DMS53 treated with DMSO at 0.1 percent for 48 hours (cell line): Measurements from ENCODE around the gene SIGLEC11.
"Not testable (repeated sequence)": the region's sequence is repeated elsewhere in the genome, so short reads cannot be mapped to it uniquely, and the experiment has no call there.

Experiments used
- DNase-seq: peaks from one replicate; lab custom pipeline; 2025; ENCODE audit not compliant: unreplicated experiment; lab: John Stamatoyannopoulos, UW

SIGLEC11 gene

GRCh38 chr19:49960980-49961379 lies at the start of gene SIGLEC11:
TSS of gene SIGLEC11 (minus strand) at chr19:49961172. CDS start at chr19:49961081, 91 bp downstream.
- DNase-seq: not testable (repeated sequence)

GRCh38 chr19:50008532-50008931 lies 47.6 kb upstream of the SIGLEC11 start:
- DNase-seq: no peak

GRCh38 chr19:50007947-50008346 lies 47.0 kb upstream of the SIGLEC11 start:
- no peak for DNase-seq

GRCh38 chr19:50007170-50007569 lies 46.2 kb upstream of the SIGLEC11 start:
- DNase-seq: no peak

- no peak for DNase-seq
These were observed 44.5 kb upstream of the SIGLEC11 start for GRCh38 chr19:50005428-50005827.

- DNase-seq: peak; percentile 2
These were observed 42.9 kb upstream of the SIGLEC11 start for GRCh38 chr19:50003810-50004419.

- DNase-seq: no peak
These were observed 42.3 kb upstream of the SIGLEC11 start for GRCh38 chr19:50003254-50003788.

- no peak for DNase-seq
These were observed 41.5 kb upstream of the SIGLEC11 start for GRCh38 chr19:50002386-50002960.

- DNase-seq: no peak
These were observed 40.8 kb upstream of the SIGLEC11 start for GRCh38 chr19:50001775-50002174.

- no peak for DNase-seq
These were observed 40.0 kb upstream of the SIGLEC11 start for GRCh38 chr19:50000841-50001557.

- DNase-seq: no peak
These were observed 39.3 kb upstream of the SIGLEC11 start for GRCh38 chr19:50000038-50000840.

GRCh38 chr19:49999371-50000010 lies 38.5 kb upstream of the SIGLEC11 start:
- DNase-seq: no peak

- DNase-seq: peak; percentile 9
These were observed 36.7 kb upstream of the SIGLEC11 start for GRCh38 chr19:49997709-49998108.

GRCh38 chr19:49988433-49988832 lies 27.5 kb upstream of the SIGLEC11 start:
- DNase-seq: no peak

GRCh38 chr19:49988007-49988406 lies 27.0 kb upstream of the SIGLEC11 start:
- DNase-seq: no peak

- DNase-seq: peak; percentile 64
These were observed 26.3 kb upstream of the SIGLEC11 start for GRCh38 chr19:49987159-49987698.

GRCh38 chr19:49986354-49986753 lies 25.4 kb upstream of the SIGLEC11 start:
- no peak for DNase-seq

GRCh38 chr19:49985871-49986270 lies 24.9 kb upstream of the SIGLEC11 start:
- DNase-seq: no peak

- no peak for DNase-seq
These were observed 23.5 kb upstream of the SIGLEC11 start for GRCh38 chr19:49984491-49984890.

- DNase-seq: peak; percentile 5
These were observed 22.8 kb upstream of the SIGLEC11 start for GRCh38 chr19:49983645-49984229.
